Measurements from ENCODE around the gene GLCCI1.
"Not testable (repeated sequence)": the region's sequence is repeated elsewhere in the genome, so short reads cannot be mapped to it uniquely, and the experiment has no call there.

Gene GLCCI1

DNA sequence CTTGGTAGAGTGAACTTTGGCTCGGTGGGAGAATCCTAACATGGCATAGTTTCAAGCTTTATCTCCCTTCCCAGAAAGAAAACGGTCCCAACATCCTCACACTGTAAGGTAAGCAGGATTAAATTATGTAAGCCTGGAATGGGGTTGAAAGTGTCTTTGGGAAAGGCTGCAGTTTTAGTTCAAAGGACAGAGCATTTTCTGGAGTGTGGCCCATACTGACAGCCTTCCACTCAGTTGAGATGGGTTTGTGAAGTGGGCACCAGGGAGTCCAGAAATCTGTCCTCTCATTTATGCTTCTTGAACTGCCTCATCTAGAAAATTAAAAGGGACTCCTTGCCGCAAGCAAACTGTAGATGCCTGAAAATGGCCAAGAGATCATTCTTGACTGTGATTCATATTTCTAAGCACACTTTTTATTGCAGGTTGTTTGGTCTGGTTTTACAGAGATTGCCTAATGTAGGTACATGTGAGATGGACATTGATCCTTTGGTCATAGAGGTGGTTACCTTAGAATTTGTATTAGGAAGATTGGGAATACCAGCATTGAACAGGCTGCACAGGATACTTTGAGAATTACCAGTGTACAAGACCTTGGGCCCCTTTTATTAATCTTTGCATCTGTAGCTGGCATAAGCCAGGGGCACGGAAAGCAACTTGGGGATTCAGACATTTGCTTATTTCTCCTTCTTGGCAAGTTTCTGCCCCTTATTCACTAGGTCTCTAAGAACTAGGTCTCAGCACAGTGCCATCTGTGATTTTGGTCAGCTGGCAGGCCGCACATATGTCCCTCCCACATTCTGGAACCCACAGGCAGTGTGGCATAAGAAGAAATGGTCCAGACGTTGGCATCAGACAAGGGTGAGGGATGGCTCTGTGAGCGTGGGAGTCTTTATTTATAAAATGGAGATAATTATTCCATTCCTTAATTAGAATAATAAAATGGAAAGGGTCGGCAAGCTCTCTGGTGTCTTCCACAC is 125.9 kb downstream of the GLCCI1 start:
- peak in 1 of 14 donors; percentile 70 for DNase-seq

DNA sequence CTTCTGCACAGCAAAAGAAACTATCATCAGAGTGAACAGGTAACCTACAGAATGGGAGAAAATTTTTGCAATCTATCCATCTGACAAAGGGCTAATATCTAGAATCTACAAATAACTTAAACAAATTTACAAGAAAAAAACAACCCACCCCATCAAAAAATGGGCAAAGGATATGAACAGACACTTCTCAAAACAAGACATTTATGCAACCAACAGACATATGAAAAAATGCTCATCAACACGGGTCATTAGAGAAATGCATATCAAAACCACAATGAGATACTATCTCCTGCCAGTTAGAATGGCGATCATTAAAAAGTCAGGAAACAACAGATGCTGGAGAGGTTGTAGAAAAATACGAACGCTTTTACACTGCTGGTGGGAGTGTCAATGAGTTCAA is 132.7 kb downstream of the GLCCI1 start:
- not testable (repeated sequence) for DNase-seq

DNA sequence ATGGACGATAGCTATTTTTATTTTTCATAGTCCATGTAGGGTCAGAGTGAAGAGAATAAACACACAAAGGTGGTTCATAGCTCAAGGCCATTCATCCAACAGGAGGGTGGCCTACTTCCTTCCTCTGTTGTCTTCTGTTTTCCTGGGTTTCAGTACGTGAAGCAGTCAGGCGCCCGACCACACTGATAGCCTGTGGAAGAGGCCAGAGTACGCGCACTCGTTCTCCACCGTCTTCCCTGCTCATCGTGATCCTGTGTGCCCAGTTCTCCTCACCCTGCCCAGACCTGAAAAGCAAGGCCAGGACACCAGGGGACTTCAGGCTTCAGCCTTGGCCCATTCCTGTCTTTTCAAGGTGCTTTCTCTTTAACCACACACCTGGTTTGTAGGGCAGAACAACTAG is 134.7 kb downstream of the GLCCI1 start:
- no peak for DNase-seq

DNA sequence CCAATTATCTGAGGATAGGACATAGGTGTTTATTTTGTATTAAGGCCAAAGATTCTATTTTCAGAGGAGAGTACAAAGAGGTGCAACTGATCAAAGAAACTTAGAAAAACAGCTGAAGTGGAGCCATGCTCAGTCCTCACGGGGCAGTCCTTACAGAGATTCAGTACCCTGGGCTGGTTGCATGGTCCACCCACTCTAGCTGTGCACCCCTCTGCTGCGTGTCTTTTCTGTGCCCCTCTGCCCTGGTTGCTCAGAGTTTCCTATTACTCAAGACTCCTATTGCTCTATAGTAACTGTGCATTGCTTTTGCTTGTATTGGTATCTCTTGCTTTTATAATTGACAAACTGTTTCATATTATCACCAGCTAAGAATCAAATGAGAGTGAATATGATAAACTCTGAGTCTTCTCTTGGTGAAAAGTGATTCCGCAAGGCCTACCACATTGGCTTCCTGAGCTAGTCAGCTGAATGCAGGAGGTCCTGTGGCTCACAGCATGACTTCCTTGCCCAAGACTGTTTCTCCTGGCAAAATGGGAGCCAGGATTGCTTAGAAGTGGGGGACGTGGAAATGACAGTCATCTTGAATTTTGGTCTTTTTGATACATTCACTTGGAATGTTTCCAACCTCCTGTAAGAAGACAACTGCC is 137.0 kb downstream of the GLCCI1 start:
- DNase-seq, result no peak

DNA sequence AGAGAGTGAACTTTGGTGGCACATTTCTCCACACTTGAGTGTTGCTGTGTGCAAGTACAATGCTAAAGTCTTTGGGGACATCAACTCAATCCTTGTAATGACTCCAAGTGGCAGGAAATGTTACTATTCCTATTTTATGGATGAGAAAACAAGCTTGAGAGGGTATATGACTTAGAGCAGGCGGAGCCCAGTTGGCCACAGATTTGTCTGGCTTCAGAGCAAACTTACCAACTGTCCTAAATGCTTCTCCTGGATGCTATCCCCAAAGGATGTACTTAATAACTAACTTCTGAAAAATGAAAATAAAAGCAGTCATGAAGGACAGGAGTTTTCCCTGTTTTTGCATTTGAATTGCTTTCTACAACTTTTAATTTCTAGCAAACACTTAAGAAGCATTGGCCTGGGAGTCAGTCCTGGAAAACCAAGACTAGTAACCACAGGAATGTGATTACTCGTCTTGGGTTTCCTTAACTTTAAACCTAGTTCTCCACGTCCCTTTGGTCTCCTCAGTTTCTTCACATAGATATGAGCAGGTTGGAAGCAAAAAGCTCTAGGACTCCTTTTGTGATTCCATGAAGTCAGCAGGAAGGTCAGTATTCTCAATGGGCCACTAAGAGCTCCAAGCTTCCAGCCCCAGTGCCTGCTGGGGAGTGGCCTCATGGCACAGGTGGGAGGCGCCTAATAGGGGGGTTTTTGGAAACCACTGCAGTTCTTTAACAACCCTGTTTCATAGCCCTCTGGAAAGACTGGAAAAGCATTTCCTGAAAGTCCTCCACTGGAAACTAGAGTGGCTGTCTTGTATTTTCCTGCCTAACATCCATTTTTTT is 140.8 kb downstream of the GLCCI1 start:
- no peak for DNase-seq

DNA sequence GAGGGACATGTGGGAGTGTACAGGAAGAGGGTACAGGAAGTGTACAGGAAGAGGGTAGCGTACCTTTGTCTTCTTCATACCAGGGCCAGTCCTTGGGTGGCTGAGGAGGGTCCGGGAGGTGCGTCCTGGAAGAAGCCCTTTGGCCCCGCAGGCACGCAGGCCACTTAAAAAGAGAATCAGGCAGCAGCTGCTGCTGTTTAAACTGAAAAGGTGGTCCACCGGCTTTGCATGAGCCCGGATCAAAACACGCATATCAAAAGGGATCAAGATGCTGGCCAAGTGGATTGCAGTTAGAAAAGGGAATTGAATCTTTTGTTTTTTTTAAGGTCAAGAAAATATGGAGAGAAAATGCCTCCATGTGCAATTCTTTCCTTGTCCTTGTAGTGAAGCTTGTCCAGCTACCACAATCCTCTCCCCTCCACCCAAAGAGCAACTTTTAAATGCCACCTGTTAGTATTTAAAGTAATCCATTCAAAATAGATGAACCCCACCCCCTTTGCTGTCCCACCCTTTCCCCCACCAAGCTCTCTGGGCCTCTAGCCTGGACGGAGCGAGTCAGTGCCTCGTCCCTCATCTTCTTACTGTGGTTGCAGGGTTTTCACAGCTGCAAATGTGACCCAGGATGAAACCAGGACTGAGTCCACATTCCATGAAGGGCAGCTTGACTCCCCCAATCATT is 142.8 kb downstream of the GLCCI1 start:
- no peak for DNase-seq

DNA sequence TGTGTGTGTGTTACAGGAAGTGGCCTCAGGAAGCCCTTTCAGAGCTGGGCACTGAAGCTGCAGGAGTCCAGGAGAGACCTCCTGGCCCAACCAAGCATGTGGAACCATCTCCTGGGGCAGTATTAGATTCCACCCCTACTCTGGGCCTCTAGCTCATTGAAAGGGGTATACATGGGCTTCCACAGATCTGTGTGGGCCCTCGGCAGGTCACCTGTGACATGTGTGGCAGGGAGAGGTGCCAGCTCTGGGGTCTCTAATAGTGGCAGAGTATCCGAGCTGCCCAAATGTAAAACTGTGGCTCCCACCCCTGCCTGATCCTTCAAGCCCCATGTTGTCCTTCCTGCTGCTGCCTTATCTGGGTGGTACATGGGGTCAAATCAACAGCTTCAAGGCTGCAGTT is 144.1 kb downstream of the GLCCI1 start:
- no peak for DNase-seq

DNA sequence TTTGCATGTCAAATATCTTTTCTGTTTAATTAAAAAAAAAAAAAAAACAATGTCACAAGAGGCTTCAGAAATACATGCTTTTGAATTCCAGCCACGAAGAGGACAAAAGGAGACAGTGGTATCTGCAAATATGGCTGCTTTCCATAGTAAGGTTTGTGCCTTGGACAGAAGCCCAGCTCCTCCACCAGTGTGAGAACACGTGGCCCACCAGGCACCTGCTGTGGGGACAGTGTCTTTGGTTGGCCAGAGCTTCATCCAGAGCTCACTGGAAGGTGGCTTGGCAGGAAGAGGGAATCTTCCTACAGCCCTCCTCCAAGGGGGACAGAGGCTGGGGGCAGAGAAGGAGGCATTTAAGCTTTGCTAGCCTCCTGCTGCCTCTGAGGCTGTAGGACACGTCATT is 144.6 kb downstream of the GLCCI1 start:
- DNase-seq, result peak in 1 of 14 donors; percentile 33

DNA sequence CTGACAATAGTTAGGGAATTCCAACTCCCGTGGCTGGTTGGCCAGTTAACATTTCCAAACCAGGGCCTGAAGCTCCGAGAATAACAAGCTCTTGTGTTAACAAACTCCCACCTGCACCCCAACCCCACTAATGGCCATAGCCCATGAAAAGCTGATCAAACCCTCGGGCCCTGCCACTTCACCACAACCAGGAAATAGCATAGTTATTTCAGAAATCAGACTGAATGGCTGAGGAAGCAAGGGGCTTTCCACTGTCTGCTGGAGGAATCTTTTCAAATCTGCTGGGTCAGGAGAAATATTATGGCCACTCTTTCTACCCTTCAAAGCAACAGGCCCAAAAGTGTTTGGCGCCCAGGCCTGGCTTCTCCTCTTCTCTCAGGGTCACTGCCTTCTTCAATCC is 145.6 kb downstream of the GLCCI1 start:
- no peak for DNase-seq

DNA sequence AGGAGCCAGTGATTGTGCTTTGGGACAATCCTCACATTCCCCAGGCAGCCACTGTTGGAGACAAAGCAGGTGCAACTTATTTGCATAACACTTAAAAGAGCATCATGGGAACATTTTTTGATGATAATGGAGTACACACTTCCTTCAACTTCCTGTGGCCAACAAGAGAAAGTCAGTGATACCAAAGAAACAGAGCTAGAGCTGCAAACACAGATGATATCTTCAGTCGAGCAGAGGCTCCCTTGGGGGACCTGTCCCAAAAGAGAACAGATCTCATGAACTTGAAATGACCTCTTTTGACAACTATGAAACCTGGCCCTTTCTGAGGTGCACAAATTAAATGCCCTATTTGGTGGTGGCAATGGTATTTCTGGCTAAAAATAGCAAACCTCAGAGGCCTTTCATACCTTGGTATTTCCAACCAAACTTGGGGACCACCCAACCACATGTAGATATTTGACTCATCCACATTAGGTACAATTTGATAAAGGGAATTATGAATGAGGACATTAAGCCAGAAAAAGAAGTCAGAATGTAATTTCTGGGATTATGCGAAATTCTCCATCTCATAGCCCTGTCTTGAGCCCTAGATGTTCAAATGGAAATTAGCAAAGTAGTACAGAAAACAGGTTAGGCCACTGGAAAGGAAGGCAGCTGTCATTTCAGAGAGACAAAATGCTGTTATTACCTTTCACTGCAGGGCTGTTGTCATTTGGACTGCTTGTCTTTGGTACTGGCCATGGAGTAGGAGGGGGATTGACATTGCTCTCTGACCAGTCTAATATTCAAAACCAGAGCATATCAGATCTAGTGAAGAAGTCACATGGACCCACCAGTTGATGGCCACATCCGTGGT is 147.2 kb downstream of the GLCCI1 start:
- no peak for DNase-seq

DNA sequence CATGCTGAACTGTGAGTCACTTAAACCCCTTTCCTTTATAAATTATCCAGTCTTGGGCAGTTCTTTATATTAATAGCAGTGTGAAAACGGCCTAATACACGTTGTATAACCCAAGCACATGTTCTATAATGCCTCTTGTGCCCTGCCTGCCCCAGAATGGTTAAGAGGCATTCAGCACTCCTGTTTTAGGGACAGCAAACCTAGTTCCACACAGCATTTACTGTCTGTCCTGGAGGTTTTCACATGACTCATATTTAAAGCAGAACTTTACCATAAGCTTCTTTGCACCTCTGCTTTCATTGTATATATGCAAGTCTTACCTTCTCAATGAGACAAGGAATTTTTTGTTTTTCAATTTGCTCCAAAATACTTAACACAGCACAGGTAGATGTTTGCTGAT is 148.6 kb downstream of the GLCCI1 start:
- no peak for DNase-seq

DNA sequence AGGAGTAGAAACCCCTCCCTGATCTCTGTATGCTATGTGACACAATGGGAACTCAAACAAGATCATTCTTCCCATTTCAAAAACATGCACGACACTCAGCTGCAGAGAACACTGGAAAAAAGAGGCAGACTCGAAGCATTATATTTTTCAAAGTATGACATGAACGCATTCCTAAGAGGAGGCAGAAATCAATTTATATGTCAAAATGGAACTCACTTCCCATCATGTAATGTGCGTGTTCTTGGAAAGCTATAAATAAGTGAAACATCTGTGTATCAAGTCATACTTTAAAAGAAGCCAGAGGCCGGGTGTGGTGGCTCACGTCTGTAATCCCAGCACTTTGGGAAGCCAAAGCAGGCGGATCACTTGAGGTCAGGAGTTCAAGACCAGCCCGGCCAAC is 150.7 kb downstream of the GLCCI1 start:
- DNase-seq, result no peak

DNA sequence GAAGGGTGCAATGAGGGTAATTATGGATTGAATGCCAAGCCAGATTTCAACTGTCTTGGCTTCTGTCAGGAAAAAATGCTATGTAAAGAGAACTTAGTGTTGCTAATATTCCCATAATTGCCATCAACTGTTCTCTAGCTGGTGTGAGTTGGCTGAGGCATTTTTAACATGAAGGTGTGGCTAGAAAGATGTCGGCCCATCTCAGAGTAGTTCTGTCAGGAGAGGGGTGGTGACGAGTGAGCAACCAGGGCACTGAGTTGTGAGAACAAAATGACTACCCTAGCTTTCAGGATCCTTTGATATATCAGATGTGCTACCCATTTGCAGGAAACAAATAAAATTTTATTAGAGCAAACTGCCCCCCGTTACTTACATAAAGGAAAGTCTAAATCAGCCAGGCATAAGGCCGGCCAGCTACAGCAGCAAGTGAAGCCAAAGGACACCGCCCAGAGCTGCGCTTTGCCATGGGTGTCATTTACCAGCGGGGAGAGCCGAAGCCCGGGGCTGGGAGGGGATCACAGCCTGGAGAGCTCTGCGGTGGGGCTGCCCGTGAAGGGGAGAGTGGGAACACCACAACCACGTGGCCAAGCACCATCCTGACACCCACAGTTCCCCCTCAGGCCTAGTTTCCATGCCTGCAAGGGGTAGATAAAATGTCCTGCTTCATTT is 151.9 kb downstream of the GLCCI1 start:
- no peak for DNase-seq

DNA sequence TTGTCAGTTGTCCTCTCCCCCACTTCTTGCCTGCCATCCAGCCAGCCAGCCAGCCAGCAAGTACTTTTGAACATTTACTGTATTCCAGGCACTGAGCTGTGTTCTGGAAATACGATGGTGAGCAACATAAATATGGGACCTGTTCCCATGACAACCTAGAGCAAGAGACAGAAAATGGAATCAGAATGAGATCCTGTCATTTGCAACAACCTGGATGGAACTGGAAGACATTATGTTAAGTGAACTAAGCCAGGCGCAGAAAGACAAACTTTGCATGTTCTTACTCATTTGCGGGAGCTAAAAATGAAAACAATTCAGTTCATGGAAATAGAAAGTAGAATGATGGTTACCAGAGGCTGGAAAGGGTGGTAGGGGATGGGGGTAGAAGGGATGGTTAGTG is 152.6 kb downstream of the GLCCI1 start:
- no peak for DNase-seq

DNA sequence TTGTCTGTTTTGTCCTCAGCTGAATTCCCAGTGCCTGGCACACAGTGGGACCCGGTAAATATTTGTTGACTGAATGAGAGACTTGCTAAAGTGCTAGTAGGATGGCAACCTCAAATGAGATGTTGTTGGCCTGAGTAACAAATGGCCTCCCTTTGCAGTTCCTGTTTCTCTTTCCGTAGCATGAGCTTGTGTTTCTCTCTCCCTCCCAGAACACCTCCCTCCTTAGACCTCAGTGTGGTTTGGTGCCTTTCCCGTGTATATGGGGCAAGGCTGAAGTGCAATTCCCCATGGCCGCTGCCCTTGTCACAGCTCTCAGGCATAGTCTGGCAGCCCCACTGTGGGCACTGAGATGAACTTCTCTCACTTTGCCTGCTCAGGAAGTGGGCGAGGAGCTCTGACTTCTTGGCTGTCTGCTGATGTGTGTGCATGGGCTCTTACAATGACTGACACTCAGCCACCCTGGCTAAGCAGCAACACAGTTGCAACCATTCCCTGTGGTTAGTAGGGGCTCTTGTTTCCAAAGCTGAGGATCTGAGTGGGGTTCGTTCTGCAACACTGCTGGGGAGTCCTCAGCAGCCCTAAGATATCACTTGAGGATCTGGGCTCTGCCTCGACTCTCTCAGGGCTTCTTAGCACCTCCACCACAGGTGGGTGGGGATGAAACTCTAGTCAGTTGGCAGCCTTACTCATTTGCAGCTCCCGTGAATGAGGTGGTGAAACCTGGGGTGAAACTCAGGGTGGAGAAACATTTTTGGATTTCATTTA is 157.3 kb downstream of the GLCCI1 start:
- DNase-seq, result no peak

DNA sequence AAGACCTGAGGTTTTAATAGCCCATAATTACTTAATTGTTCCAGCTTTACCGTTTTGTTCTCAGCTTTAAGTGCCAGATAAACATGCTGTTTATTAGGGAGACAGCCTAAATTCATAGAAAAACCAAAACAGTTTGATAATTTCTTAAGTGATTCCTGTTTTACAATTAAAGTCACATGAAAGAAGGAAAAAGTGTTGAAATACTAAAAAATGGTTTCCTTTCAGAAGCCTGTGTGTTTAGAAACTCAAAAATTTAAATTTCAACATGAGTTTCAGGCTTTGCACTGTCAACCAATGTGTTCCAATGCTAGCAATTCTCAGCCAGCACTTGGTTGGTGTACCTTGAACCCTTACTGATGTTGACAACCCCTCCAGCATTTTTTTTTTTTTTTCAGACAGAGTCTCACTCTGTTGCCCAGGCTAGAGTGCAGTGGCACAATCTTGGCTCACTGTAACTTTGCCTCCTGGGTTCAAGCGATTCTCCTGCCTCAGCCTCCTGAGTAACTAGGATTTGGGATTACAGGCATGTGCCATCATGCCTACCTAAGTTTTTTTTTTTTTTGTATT is 158.1 kb downstream of the GLCCI1 start:
- DNase-seq, result no peak

DNA sequence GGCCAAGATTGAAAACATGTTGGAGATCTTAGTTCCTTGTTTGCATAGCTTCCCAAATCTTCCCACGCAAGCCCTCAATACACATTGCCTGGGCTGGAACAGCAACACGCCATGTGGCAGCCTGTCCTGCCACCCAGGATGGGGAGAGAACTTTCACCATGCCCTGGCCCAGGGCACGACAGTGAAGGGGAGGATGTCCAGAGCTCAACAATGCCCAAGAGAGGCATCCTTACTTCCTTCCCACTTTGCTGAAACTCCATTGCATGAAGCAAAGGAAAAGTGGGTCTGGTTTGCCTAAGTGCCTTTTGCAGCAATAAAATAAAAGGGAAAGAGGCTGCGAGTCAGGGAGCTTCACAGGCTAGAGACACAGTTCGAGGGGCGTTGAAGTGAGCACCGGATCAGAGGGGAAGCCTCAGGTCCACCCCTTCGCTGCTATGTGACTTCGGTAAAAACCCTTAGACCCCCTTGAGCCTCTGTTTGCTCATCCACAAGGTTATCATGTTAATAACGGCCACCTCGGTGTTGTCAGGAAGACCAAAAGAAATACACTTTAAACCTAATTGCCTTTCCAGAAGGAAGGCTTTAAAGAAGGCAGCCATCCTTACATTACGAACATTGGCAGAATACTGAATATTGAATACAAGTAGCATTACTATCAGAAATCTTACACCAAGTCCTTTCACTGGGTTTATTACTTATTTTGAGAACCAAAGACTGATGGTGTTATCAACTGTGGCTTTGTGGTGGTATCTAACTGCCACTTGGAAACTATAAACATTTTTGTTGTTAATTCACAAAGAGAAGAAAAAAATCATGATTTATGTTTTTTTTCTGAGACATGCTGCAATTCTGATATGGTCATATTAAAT is 160.1 kb downstream of the GLCCI1 start:
- DNase-seq, result no peak

DNA sequence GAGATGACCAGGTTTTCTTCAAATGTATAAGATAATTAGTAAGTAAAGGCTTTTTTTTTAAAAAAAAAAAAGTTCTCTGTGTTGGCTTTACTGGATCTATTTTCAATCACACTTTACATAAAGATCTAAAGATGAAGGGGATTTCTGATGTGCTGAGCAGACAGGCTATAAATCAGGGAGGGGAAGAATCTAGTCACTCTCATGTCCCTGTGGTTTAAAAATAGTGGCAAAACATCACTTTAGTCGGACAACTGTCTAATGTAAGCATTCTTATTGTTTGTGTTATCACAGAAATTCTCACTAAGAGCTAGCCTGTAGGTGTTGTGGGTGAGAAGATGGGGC is 160.7 kb downstream of the GLCCI1 start:
- no peak for DNase-seq

DNA sequence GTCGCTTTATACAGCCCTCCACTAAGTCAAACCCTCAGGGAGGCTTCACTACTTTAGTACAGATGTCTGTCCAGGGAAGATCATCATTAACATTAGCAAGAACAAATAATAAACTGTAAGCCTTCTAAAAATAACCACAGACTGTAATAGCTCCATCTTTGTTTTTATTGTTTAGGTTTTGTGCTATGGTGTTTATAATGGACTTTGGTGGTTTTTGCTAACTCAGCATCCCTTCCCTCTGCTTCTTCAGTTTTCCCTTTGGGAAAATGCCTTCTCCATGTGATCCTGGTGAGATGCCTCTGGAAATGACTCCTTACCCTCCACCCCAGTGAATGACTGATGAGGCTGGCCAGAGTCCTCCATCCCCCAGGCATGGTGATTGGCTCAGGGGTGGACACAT is 162.1 kb downstream of the GLCCI1 start:
- no peak for DNase-seq
